NK-92 (cell line): ENCODE measurements around the gene TRIM52.

Experiments
- DNase-seq: peaks from one replicate; lab custom pipeline; 2025; ENCODE audit not compliant: unreplicated experiment; lab: John Stamatoyannopoulos, UW

The TRIM52 gene

DNA sequence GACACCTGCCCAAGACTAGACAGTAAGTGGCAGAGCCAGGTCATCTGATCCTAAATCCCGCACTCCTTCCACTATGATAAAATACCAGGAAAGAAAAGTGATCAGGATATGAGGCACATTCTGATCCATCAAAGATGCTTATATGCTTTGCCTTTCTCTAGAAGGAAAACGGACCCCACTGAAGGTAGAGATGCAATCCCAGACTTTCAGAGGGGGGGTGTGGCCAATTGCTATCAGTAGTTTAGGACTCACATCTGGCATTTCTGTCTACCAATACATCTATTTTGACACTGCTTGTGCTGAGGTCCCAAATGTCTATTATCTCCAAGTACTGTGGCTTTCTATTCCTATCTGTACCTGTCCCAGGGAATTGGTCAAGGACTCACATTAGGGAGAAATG is 1.7 kb downstream of the TRIM52 start:
- DNase-seq: no peak

DNA sequence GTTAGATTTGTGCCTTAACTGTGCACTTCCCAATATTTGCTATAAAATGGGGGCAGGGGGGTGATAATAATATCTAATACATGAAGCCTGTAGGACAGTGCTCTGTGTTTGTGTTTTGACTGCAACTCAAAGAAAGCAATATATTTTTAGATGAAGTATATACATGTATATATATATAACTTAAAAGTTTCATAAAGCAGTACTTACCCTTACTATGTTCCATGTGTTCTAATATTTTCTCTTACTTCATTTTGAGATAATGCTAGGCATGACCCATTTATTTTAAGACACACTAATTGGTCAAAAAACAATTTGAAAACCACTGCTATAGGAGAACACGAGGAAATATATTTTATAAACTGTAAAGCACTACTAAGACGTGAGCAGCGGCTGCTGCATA is 2.4 kb downstream of the TRIM52 start:
- DNase-seq: no peak

DNA sequence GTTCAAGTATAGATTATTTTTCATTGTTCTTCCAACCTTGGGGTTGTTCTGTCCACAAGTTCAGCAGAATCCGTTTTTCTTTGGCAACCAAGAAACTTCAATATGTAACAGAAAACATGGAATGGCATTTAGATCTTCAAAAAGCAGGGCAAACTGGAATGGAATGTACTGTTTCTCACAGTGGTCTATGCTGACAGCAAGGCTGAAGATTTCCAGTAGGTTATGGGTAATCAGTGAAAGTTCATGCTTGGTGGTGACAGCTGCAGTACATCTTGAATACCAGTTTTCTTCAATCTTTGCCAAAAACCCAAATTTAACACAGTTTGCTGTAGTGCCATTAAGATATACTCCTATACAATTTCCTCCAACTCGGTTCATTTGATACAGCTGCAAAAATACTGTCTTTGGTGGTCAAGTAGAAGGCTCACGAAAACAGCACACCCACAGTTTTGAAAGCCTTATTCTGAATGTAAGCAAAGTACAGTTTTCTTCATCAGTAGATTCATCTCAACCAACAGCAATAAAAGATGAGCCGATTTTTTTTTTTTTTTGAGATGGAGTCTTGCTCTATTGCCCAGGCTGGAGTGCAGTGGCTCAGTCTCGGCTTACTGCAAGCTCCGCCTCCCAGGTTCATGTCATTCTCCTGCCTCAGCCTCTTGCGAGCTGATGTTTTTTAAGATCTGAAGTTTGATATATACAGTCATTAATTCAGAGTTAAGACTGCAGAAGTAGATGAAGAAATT is 4.9 kb downstream of the TRIM52 start:
- DNase-seq: no peak

DNA sequence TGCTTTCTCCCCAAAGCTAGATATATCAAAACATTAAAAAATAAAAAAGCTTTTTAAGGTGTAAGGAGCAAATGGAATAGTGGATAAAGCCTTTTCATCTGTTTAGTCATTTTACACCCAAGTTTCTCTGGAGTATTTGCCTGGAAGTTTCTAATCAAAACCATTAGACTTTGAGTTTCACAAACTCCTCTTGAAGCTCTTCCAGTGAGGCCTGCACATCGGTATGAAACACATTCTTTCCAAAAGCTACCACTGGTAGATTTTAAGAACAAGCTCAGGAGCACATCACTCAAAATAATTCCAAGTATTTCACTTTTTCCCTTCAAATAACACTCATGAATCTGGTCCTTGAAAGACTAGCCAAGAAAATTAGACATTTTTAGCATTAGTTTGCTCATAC is 5.7 kb downstream of the TRIM52 start:
- no peak for DNase-seq

DNA sequence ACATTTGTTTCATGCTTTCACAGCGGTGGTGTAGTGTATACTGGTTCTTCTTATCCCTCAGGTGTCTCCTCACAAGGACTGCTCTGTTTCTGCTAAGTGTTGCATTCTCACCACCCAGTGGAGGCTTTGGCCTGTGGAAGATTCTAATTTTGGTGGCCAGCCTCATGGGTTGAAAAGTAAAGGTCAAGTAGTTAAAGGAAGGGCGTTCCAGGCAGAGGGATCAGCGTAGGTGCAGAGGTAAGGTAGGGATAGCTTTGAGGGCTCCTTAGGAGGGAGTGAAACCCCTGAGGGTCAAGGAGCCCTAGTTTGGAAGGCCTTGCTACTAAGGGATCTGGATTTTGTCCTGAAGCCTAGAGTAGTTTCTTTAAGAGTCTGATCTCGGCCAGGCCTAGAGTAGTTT is 12.7 kb downstream of the TRIM52 start:
- no peak for DNase-seq

DNA sequence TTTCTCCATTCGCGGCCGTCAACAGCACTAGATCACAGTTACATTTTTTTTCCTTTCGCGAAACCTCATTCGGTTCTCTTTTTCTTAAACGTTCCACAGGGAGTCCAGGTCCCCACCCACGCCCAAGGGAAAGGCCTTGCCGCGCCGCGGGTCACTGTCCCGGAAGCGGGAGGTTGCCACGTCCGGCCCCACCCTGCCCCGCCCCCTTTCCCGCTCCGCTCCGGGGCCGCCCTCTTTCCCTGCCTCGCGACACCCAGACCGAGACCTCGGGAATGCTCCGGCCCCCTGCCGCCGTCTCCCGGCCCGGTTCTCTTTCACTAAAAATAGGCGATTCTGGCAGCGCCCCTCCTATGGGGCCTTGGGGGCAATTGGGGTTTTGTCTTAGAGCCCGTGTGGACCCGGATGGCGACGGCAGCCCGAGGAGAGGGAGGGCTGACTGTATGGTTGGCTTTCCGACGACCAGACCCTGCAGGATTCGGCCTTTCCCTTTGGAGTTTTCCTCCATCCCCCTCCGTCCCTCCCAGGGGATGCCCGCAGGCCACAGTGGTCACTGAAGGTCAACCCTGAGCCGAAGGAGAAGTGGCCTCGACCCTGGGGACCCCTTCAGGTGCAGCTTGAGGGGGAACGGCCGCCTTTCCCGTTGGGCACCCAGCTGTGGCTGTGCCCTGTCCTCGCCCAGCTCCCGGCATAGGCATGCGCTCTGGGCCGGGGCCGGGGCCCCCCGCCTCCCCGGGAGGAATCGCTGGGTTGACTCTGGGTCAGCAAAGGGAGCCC is 14.5 kb downstream of the TRIM52 start:
- DNase-seq: no peak

DNA sequence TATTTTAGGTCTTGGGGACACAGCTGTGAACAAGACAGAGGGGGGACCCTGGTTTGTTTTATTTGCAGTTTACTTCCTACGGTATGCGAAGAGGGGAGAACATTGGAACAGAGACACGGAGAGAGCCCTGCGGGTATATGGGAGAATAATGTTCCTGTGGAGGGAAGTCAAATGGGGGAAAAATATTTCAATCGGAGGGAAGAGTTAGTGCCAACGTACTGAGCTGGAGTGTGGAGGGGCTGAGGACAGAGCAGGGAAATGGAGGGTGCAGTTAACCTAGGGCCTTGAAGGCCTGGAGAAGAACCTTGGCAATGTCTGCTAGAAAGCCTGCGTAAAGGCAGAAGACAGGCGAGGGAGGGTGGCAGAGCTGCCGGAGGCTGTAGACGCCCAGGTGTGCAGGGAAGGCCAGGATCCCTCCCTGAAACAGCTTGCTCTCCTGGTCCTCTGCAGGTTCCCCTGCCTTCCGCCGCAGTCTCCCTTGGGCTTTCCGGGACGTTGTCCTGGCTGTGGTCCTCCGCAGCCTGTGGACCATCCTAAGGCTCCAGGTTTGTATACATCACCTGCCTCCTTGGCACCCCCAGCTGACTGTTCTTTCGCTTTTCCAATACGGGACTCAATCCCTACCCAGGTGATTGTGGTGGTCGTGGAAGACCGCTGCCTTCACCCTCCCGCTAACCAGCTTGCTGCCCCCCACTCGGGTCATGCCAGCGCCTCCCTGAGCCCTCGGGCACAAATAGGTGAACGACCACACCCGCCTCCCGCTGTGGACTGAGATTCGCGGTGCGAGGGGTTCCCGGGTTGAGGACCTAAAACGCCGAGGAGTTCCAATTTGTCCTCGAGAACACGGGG is 15.3 kb downstream of the TRIM52 start:
- no peak for DNase-seq

DNA sequence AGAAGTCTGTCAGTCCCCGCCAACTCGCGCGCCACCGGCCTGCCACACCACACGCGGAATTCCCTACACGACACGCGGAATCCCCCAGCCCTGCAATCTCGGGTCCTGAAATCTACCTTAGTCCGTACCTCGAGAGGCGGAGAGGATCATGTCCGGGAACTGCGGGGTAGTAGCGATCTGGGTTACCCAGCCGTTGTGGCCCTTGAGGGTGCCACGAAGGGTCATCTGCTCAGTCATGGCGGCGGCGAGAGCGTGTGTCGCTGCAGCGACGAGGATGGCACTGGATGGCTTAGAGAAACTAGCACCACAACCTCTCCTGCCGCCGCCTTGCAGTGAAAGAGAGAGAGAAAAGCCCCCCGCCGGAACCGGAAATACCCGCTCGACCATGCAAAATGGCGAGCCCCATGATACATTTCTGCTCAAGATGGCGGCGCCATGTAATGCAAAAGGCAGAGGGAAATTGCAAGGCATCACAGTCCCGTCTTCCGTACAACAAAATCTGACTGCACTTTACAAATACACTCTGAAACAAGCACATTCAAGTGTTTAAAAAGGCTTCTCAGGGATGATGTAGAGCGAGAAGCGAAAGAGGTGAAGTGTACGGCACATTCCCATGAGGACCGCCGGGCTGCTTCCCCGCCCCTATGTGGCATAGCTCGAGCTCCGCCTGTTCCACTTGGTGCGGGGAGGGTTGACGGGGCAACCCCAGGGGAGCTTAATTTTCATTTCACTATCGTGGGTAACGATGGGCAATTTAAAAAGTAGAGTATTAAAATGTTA is 17.2 kb downstream of the TRIM52 start, which contains the start of gene RACK1:
Gene RACK1, minus strand, starts transcription at position 343 of the 780 bp plus-strand sequence. Its CDS starts 106 bp downstream, at position 237.
- DNase-seq: no peak

DNA sequence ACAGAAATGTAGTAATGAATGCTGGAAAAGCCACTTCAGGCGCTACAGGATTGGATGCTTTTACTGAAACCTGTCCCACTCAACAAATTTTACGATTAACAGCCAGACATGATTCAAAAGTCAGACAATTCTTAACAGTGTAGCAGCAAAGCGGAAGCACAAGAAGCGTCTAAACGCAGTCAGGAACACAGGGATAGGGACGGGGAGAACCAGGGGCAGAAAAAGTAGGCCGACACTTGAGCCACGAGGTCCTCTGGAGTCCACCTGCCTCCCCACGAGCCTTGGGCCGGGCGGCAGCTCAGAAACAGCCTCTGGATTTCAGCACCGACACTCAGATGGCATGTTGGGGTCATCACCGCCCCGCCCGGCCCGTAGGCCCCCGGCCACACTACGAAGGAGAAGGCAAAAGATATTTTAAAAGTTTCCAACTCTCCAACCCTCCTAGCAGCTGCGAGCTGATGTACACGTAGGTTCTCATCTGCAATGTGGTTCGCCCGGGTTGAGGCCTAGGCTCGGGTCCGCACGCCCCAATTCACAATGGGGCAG is 17.9 kb downstream of the TRIM52 start:
- DNase-seq: no peak

DNA sequence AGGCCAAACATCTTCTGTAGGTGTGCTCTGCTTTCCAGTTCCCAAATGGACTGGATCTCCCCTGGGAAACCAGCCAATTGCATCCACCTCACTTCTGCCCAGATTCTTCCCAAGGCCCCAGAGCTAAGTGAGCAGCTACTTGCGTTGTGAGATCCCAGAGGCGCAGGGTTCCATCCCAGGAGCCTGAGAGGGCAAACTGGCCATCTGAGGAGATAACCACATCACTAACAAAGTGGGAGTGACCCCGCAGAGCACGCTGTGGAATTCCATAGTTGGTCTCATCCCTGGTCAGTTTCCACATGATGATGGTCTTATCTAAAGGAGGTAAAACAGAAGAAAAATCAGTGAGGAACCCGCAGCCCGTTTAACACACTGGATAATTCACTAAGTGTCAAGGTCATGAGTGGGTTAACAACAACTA is 18.9 kb downstream of the TRIM52 start:
- DNase-seq: no peak

DNA sequence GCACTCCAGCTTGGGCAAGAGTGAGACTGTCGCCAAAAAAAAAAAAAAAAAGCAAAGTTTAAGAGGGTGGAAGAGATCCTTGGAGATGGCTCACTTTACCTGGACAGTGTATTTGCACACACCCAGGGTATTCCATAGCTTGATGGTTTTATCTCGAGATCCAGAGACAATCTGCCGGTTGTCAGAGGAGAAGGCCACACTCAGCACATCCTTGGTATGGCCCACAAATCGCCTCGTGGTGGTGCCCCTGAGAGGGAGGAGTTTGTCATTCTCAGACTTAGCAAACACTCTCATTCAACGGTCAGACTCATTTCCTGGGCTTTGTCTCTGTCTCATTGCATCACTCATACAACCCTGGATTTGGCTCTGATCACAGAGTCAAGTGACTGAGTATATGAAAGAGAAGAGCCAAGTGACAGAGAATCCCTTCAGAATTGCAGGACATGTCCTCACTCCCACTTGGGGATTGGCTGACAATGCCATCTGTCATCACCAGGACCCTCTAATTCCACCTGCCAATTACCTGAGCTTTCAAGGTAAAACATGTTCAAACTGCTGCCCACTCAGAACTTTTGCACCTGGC is 19.5 kb downstream of the TRIM52 start:
- DNase-seq: no peak

DNA sequence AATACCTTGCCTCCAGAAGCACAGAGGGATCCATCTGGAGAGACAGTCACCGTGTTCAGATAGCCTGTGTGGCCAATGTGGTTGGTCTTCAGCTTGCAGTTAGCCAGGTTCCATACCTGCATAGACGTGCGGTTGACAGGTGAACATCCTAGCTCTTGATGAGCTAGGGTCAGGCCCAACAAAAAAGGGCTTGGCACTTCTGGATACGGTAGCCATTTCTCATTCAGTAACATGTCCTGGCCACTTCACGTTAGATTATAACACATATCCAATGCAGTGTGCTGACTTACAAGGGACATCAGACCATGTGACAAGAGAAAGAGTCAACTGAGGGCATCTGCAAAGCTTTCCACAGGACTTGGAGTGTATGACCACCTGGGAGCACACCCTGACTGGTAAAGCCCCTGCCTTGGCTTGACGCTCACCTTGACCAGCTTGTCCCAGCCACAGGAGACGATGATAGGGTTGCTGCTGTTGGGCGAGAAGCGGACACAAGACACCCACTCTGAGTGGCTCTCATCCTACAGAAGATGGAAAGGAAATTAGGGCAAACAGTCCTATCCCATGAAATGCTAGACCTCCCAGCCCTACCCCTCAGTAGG is 21.8 kb downstream of the TRIM52 start:
- DNase-seq: no peak

DNA sequence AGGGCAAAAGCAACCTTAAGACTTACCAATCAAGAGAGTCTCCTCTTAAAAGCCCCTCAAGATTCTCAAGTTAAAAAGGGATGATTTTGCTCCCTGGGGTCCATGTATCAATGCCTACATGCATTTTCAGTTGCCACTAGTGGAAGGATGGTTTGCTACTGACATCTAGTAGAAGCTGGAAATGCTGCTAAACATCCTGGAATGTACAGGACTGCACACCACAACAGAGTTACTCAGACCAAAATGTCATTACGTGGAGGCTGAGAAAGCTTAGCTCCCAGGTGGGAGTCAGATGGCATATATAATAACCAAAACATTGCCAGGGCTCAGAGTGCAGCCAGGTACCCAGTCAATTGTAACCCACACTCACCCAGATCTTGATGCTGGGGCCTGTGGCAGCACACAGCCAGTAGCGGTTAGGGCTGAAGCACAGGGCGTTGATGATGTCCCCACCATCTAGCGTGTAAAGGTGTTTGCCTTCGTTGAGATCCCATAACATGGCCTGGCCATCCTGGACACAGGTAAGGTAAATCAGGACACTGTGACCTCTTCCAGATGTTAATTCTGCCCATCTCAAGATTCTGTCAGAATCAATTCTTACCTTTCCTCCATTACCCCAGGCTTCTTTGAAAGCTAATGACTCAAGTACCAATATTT is 23.1 kb downstream of the TRIM52 start:
- no peak for DNase-seq

DNA sequence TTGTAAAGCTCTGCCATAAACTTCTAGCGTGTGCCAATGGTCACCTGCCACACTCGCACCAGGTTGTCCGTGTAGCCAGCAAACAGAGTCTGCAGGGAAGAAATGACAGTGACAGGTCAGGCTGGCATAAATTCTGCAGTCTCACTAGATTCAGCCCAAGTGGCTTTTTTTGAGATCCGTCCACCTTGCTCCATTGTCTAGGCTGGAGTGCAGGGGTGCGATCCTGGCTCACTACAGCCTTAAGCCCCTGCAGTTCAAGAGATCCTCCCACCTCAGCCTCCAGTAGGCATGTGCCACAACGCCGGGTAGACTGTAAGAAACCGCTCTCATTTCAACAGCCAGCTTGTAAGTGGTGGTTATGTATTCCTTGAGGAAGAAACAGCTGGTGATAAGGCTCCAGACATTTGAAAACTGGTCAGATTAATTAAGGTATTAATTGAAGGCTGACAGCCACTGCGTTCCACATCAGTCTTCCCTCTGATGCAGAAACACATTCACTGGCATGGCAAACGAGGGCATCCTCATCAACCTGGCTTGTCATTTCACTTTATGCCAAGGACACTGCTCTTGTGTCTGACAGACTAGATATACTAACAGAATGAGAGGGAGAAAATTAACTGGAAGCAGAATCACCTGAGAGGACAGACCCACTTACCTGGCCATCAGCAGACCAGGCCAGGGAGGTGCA is 23.8 kb downstream of the TRIM52 start:
- DNase-seq: no peak

DNA sequence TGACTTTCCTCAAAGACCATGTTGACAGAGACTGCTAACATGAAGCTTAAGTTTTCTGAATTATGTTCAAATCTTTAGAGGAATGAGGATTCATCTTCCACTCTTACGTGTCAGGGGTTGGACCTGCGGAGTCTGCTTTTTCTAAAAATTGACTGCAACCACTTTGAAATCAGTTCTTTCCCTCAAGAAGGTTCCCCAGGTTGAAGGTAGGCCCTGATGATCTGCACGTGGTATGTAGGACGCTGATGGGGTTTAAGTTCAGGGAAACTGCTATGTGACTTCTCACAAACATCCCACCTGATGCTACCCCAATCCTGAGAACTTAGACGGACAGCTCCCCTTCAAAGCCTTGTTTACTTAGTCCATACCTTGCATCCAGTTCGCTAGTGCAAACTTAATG is 24.5 kb downstream of the TRIM52 start:
- no peak for DNase-seq

DNA sequence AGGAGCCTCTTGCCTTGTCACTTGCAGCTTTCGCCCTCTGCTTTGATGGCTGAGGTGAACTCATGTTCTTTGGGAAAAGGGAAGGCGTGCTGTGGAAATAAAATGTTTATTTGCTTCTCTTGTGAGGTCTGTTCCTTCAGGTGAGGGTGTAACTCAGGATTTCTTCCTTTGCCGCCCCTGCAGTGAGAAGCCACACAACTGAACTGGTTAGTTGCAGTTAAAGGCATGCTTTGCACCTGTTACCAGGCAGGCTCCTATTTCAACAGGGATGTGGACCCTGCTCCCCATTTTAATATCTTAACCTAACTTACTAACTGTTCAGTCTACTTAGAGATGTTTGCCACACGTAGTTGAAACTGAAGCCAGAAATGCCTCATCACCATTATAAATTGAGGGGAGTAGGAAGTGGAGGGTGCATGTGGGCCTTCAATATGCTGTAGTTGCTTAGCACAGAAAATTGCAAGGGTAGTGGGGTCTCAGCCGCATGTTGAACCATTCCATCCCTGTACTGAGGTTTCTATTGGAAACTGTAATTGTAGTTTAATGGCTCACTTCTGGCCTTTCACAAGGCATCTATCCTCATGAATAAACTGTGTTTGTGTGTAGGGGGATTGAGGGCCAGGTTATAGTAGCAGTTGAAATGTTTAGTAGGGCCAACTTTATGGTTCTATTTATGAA is 25.1 kb downstream of the TRIM52 start:
- DNase-seq: no peak

DNA sequence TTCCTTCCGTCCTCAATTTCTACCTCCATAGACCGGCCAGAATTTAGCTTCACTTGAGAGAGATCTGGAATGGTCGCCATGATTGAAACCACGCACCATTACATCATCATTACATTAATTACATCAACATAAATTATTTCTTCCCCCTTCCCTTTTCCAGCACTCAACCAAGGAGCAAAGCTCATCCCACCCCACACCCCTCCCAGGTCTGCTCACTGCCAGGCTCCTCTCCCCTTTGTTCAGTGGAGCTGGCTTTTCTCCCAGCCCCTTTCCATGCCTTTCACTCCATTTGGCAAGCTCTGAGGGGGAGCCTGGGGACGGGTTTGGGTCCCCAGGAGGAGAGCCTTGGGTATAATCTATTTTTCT is 25.6 kb downstream of the TRIM52 start:
- no peak for DNase-seq
